GM12801 (cell line): ENCODE results near the gene SEPTIN5.

Experiments used
- CTCF ChIP-seq: IDR thresholded peaks from one replicate; pipeline ENCODE4 v1.5.1; 2011; ENCODE audit warnings: control low read depth; ENCODE audit not compliant: insufficient read length; ENCODE audit errors: extremely low read depth

The SEPTIN5 gene

DNA sequence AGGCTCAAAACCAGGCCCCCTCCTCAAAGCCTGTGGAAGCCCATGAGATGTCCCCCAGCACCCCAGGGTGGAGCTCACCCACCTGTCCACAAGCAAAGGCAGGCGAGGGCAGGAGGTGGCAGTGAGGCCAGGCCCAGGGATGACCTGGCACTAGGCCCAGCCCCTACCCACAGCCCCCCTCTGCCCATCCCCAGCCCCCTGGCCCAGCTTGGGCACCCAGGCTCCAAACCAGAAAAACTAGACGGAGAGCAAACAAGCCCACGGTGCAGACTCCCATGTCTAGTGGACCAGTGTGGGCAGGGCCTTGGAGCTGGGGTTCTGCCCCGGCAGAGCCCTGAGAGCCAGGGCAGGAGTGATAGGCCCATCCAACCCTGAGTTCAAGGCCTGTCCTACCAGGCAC lies 29.3 kb downstream of the SEPTIN5 start:
- TF ChIP-seq CTCF, result no peak

DNA sequence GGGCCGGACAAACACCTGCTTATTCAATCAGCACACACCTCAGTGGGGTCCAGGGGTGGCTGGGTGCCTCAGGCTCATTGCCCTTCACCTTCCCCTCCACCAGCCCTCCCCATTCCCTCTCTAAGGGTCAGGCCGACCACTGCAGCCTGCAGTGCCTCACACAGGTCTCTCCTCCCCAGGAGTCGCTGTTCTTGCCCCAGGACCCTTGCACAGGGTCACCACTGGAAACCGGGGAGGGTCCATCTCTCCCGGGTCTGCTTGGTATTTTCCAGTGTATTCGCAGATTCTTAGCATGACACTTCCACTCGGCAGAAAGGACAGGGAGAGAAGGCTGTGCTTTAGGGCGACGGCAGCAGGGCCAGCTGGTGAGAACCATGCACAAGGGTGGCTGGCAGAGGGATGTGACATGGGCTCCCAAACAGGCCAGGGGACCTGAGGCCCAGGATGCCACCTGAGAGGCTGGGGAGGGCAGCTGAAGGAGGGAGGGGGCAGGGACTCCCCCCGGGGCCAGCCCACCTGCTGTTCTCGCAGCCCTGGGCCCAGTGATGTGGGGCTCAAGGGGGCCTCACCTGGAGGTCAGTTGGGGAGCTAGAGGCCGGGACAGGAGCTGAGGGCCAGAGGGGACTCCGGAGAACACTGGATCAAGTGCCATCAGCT lies 30.2 kb downstream of the SEPTIN5 start:
- TF ChIP-seq CTCF, result no peak

GRCh38 chr22:19745155-19746101 lies 31.1 kb downstream of the SEPTIN5 start:
- TF ChIP-seq CTCF, result no peak

DNA sequence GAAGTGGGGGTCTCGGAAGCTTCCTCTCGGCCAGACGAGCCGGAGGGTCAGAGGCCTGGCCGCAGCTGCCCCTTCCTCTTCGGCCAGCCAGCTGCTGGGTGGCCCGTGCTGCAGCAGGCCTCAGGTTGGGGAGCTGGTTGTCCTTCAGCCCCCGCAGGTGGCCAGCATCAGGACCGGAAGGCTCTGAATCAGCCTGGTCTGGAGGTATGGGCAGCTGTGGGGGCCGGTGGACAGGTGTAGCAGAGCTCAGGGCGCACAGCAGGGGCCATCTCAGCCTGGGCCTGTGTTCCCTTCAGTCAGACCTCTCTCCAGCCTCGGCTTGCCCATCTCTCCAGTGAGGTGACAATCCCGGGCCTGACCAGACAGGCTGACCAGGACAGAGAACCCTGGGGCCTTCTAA lies 32.4 kb downstream of the SEPTIN5 start:
- no peak for TF ChIP-seq CTCF

DNA sequence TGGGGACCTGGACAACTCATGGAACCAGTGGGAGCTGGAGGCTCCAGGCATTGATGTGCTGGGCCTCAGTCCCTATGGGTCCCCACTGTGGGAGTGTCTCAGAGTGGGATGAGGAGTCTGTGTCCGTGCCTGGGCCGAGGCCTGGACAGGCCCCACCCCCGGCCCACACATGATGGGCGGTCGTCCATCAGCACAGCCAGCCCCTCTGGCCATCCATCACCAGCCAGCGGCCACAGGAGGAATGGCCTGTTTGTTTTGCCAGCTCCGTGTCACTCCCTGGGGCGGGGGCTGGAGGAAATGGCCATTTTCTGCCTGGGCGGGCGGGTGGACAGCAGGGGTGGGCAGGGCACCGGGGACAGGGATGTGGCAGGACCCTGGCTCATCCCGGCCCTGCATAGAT lies 33.2 kb downstream of the SEPTIN5 start:
- TF ChIP-seq CTCF, result no peak

DNA sequence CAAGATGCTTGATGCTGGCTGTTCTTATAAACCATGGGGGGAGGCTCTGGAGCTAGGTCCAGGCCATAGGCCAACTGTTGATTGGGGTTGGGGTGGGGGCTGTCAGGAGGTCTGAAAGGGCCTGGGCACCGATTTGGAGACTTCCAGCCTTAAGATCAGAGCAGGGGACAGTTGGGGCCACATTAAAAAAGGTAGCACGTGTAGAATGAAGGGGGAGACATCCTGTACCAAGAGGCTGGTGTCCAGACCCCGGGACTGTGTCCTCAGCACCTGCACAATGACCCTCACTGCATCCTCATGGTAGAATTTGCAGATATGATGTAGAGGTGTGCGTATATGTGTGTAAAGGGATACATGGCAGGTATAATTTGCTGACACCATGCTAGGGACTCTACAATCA lies 33.8 kb downstream of the SEPTIN5 start:
- no peak for TF ChIP-seq CTCF

GRCh38 chr22:19748991-19749664 lies 34.8 kb downstream of the SEPTIN5 start:
- TF ChIP-seq CTCF, result no peak
